H1 (cell line): ENCODE results near the gene OR6K2.

Source experiments
- POLR2A ChIP-seq, 2 experiments: IDR thresholded peaks; 1 replicate in 1 of 2; 2 replicates in 1 of 2; pipeline ENCODE4 v1.6.1; 2011; ENCODE audit warnings: low read depth in 2 of 2, low read length in 2 of 2, mild to moderate bottlenecking in 2 of 2; ENCODE audit errors: control extremely low read depth in 1 of 2
- SP2 ChIP-seq: IDR thresholded peaks from 2 replicates; pipeline ENCODE4 v1.6.1; 2012; ENCODE audit warnings: mild to moderate bottlenecking, low read length, inconsistent platforms
- YY1 ChIP-seq: IDR thresholded peaks from 2 replicates; pipeline ENCODE4 v1.6.1; 2011; ENCODE audit warnings: low read depth, mild to moderate bottlenecking, low read length
- TF ChIP-seq, protein P1 (sequence below), 3 experiments: IDR thresholded peaks; 1 replicate in 2 of 3; 2 replicates in 1 of 3; pipeline versions ENCODE4 v1.5.1 to v1.6.1; 2011; ENCODE audit warnings: low read length in 3 of 3, mild to moderate bottlenecking in 3 of 3, inconsistent platforms in 2 of 3, low read depth in 1 of 3, moderate library complexity in 1 of 3; ENCODE audit not compliant: insufficient read depth in 1 of 3; ENCODE audit errors: control extremely low read depth in 1 of 3

DNA sequence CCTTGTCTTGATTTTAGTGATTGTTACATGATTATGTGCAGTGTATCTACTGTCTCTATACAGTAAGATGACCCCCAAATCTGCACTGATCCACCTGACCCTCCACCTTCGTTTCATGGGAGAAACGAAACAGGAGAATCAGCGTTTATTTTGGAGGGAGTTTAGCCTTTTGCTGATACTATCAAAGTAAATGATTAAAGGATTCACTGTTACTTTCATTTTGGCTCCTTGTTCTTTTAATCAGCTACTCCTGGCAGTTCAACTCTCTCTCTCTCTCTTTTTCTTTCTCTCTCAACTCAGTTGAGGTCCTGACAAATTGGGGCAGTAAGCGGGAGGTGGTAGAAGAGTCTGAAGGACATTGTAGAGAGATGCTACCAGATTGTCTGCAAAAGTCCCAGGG lies 30.0 kb upstream of the OR6K2 start:
- TF ChIP-seq SP2 (no peak), POLR2A (IDR thresholded peaks at IDR 0.05; ENCODE audit: control extremely low read depth in 1 of 2, low read depth in 2 of 2, low read length in 2 of 2) (no peak), YY1 (no peak)
- TF ChIP-seq, protein P1, sequence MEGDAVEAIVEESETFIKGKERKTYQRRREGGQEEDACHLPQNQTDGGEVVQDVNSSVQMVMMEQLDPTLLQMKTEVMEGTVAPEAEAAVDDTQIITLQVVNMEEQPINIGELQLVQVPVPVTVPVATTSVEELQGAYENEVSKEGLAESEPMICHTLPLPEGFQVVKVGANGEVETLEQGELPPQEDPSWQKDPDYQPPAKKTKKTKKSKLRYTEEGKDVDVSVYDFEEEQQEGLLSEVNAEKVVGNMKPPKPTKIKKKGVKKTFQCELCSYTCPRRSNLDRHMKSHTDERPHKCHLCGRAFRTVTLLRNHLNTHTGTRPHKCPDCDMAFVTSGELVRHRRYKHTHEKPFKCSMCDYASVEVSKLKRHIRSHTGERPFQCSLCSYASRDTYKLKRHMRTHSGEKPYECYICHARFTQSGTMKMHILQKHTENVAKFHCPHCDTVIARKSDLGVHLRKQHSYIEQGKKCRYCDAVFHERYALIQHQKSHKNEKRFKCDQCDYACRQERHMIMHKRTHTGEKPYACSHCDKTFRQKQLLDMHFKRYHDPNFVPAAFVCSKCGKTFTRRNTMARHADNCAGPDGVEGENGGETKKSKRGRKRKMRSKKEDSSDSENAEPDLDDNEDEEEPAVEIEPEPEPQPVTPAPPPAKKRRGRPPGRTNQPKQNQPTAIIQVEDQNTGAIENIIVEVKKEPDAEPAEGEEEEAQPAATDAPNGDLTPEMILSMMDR (IDR thresholded peaks at IDR 0.05; ENCODE audit: control extremely low read depth in 1 of 3, insufficient read depth in 1 of 3, low read depth in 1 of 3, low read length in 3 of 3), result no peak
